K562 (cell line): Measurements from ENCODE around the gene CRNN. TPM values are rescaled to one million over a fixed set of nuclear protein-coding genes. Genes with fewer than 3 reads are reported as not detected.

Source experiments
- CHAMP1 ChIP-seq: fragments of 450-650 bp; IDR thresholded peaks from 2 replicates; pipeline ENCODE4 v1.6.1; 2016; ENCODE audit warnings: mild to moderate bottlenecking
- CREB5 ChIP-seq: fragments of 250-450 bp; sonication (Bioruptor Pico); IDR thresholded peaks from 2 replicates; pipeline ENCODE4 v1.5.0; 2020; ENCODE audit warnings: mild to moderate bottlenecking
- DEAF1 ChIP-seq: fragments of 450-650 bp; formaldehyde crosslinking; IDR thresholded peaks from 2 replicates; pipeline ENCODE4 v1.4.0; 2020; ENCODE audit warnings: mild to moderate bottlenecking, moderate library complexity
- ETV6 ChIP-seq, 3 experiments: fragments of 150-350 bp in 1 of 3; sonication (generic) in 1 of 3; formaldehyde crosslinking in 1 of 3; IDR thresholded peaks; 2 replicates each; pipeline versions ENCODE4 v1.6.1 to v1.8.0; 2014 to 2022; ENCODE audit warnings: borderline replicate concordance in 2 of 3, low read depth in 2 of 3, antibody characterized with exemption in 1 of 3, low read length in 1 of 3, mild to moderate bottlenecking in 1 of 3, missing genetic modification reagents in 1 of 3
- NFATC3 ChIP-seq: fragments of 450-650 bp; IDR thresholded peaks from 2 replicates; pipeline ENCODE4 v1.6.1; 2017; ENCODE audit warnings: mild to moderate bottlenecking
- NR0B1 ChIP-seq: fragments of 450-650 bp; IDR thresholded peaks from one replicate; pipeline ENCODE4 v1.6.1; 2018; ENCODE audit warnings: mild to moderate bottlenecking, moderate library complexity; ENCODE audit not compliant: partially characterized antibody
- RUNX1 ChIP-seq: sonication (generic); IDR thresholded peaks from 2 replicates; pipeline ENCODE4 v1.6.1; 2016; ENCODE audit warnings: antibody characterized with exemption, low read depth
- polyA plus RNA-seq, 8 experiments: library from polyadenylated mRNA; depleted of rRNA in 4 of 8; stranded (reverse) in 5 of 8; unstranded in 3 of 8; fragments of >200 nt; fragmentation: Nextera tagmentation in 2 of 8; fragmentation: Illumina TruSeq in 1 of 8; extraction: Ambion mirVana in 2 of 8; extraction: Trizol in 1 of 8; gene quantifications; 2 replicates each; pipeline versions ENCODE4 v1.2.1 to v1.2.3, GENCODE V29; 2011 to 2014; ENCODE audit warnings: inconsistent platforms in 1 of 8, missing spikeins in 1 of 8
- total RNA-seq, 7 experiments: library from RNA; depleted of rRNA in 6 of 7; stranded (reverse); fragments of >200 nt in 6 of 7; fragmentation: Illumina TruSeq in 2 of 7; extraction: Trizol in 2 of 7; gene quantifications; 2 replicates each; pipeline versions ENCODE4 v1.2.1 to v1.2.3, GENCODE V29; 2011 to 2021; ENCODE audit warnings: low replicate concordance in 1 of 7

The CRNN gene
- total and polyA plus RNA-seq, 9 of the 15 experiments (the other 6 are each of a cell fraction or from before 2014, with no cell fraction given), result not detected

- no peak for TF ChIP-seq CHAMP1
- TF ChIP-seq DEAF1, result no peak
- TF ChIP-seq RUNX1, result no peak
- no peak for TF ChIP-seq ETV6 (IDR thresholded peaks at IDR 0.05; ENCODE audit: borderline replicate concordance in 1 of 2, low read depth in 2 of 2, low read length in 1 of 2)
- no peak for TF ChIP-seq ETV6 (CRISPR knock-in tag; IDR thresholded peaks at IDR 0.05; ENCODE audit: borderline replicate concordance)
- no peak for TF ChIP-seq NFATC3
- TF ChIP-seq CREB5, result no peak
- no peak for TF ChIP-seq NR0B1
These were observed 46.6 kb downstream of the CRNN start (continued) for GRCh38 chr1:152367436-152367835.
